ENCODE data around the gene CLASP1. TPM values are rescaled to one million over a fixed set of nuclear protein-coding genes. Genes with fewer than 3 reads are reported as not detected.
A peak's percentile ranks its signal among the peaks of the same experiment; 100 is the strongest.

Gene CLASP1
- total and polyA plus RNA-seq, 4 experiments from 2014 or later: 3.3 to 68.7 (median 42.1) TPM

- ChIA-PET CTCF (ENCODE audit: partially characterized antibody) (interaction anchor here (1.5 kb wide), 1 partner anchor 11 kb away, joined by 3 read pairs; no protein-coding TSS in a partner anchor), POLR2A (ENCODE audit: partially characterized antibody) (no interaction called here)
- Histone ChIP-seq H3K36me3 (ENCODE audit: insufficient read depth, low read length) (peaks cover 30% of the 10 kb centered on the region), H3K27ac (ENCODE audit: low read depth, low read length) (no peak overlapping the region), H3K4me1 (ENCODE audit: insufficient read depth, low read length) (no peaks in the 10 kb centered on the region), H3K4me3 (ENCODE audit: low read length in 2 of 2) (no peak overlapping the region), H3K9me3 (ENCODE audit: control insufficient read depth in 1 of 2, low read length in 2 of 2) (no peaks in the 10 kb centered on the region), H3K27me3 (ENCODE audit: insufficient read depth, low read length) (no peaks in the 10 kb centered on the region)
- DNase-seq: no peak
- intact Hi-C loops (cut with micrococcal nuclease): no loop called here
- Mint-ChIP-seq H3K4me3 (no peak overlapping the region), H3K9me3 (peaks cover 0 to 6% (median 0%) of the 10 kb centered on the region in 8 donors), H3K4me1 (peaks cover 3 to 19% (median 13%) of the 10 kb centered on the region in 4 donors), H3K36me3 (peaks cover 61 to 71% of the 10 kb centered on the region in 2 donors), H3K27ac (no peak overlapping the region), H3K27me3 (no peaks in the 10 kb centered on the region)
Observed at GRCh38 chr2:121501554-121501953, 147.7 kb downstream of the CLASP1 start.

DNA sequence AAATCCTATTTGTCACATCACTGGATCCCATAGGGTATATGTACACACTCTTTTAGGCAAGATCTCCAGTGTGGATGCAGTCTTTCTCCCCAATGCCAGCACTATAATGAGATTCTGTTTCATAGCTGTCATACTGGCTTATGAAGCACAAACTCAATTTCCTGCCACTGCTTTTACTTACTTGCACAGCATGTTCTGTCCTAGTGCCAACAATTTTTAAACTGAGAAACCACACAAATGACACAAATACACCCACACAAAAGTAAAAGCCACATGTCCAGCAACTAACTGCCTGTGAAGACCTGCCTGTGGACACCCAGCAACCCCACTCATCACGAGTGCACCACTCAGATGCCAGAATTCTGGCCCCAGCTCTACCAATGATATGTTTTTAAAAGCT lies 148.2 kb downstream of the CLASP1 start:
- intact Hi-C loops (cut with micrococcal nuclease): no loop called here
- peaks cover 30% of the 10 kb centered on the region for H3K36me3 ChIP-seq (ENCODE audit: insufficient read depth, low read length)
- POLR2A ChIA-PET (ENCODE audit: partially characterized antibody): no interaction called here
- no peak overlapping the region for H3K27ac ChIP-seq (ENCODE audit: low read depth, low read length)
- Mint-ChIP-seq H3K4me3 (no peak overlapping the region), H3K27ac (no peak overlapping the region), H3K36me3 (peaks cover 60 to 74% of the 10 kb centered on the region in 2 donors), H3K9me3 (peaks cover 0 to 6% (median 0%) of the 10 kb centered on the region in 8 donors), H3K27me3 (no peaks in the 10 kb centered on the region), H3K4me1 (peaks cover 3 to 16% (median 12%) of the 10 kb centered on the region in 4 donors)
- no peaks in the 10 kb centered on the region for H3K4me1 ChIP-seq (ENCODE audit: insufficient read depth, low read length)
- no peaks in the 10 kb centered on the region for H3K27me3 ChIP-seq (ENCODE audit: insufficient read depth, low read length)
- H3K9me3 ChIP-seq (ENCODE audit: control insufficient read depth in 1 of 2, low read length in 2 of 2): no peaks in the 10 kb centered on the region
- CTCF ChIA-PET (ENCODE audit: partially characterized antibody): interaction anchor here (1.5 kb wide), 1 partner anchor 12 kb away, joined by 3 read pairs; no protein-coding TSS in a partner anchor
- H3K4me3 ChIP-seq (ENCODE audit: low read length in 2 of 2): no peak overlapping the region
- DNase-seq: no peak

- CTCF ChIA-PET (ENCODE audit: partially characterized antibody): no interaction called here
- Histone ChIP-seq H3K4me3 (ENCODE audit: low read length in 2 of 2) (no peak overlapping the region), H3K27me3 (ENCODE audit: insufficient read depth, low read length) (no peaks in the 10 kb centered on the region), H3K4me1 (ENCODE audit: insufficient read depth, low read length) (no peaks in the 10 kb centered on the region), H3K9me3 (ENCODE audit: control insufficient read depth in 1 of 2, low read length in 2 of 2) (no peaks in the 10 kb centered on the region), H3K36me3 (ENCODE audit: insufficient read depth, low read length) (peaks cover 24% of the 10 kb centered on the region), H3K27ac (ENCODE audit: low read depth, low read length) (no peak overlapping the region)
- intact Hi-C loops (cut with micrococcal nuclease): no loop called here
- H3K9me3 Mint-ChIP-seq: peaks cover 0 to 6% (median 0%) of the 10 kb centered on the region in 8 donors
- peaks cover 61 to 71% of the 10 kb centered on the region in 2 donors for H3K36me3 Mint-ChIP-seq
- no peak for DNase-seq
- H3K27me3 Mint-ChIP-seq: no peaks in the 10 kb centered on the region
- POLR2A ChIA-PET (ENCODE audit: partially characterized antibody): no interaction called here
- no peak overlapping the region for H3K4me3 Mint-ChIP-seq
- peak overlapping the region in 1 of 7 donors; percentile 8 for H3K27ac Mint-ChIP-seq
- H3K4me1 Mint-ChIP-seq: peaks cover 9 to 18% (median 13%) of the 10 kb centered on the region in 4 donors
Observed at GRCh38 chr2:121498731-121499130, 150.5 kb downstream of the CLASP1 start.

- Histone ChIP-seq H3K4me3 (ENCODE audit: low read length in 2 of 2) (no peak overlapping the region), H3K27me3 (ENCODE audit: insufficient read depth, low read length) (no peaks in the 10 kb centered on the region), H3K4me1 (ENCODE audit: insufficient read depth, low read length) (peaks cover 21% of the 10 kb centered on the region), H3K27ac (ENCODE audit: low read depth, low read length) (no peak overlapping the region), H3K9me3 (ENCODE audit: control insufficient read depth in 1 of 2, low read length in 2 of 2) (no peaks in the 10 kb centered on the region), H3K36me3 (ENCODE audit: insufficient read depth, low read length) (no peaks in the 10 kb centered on the region)
- H3K4me1 Mint-ChIP-seq: peaks cover 28 to 35% (median 33%) of the 10 kb centered on the region in 4 donors
- peaks cover 20 to 29% of the 10 kb centered on the region in 2 donors for H3K36me3 Mint-ChIP-seq
- no peaks in the 10 kb centered on the region for H3K9me3 Mint-ChIP-seq
- no peak overlapping the region for H3K4me3 Mint-ChIP-seq
- no peak overlapping the region for H3K27ac Mint-ChIP-seq
- intact Hi-C loops (cut with micrococcal nuclease): no loop called here
- H3K27me3 Mint-ChIP-seq: no peaks in the 10 kb centered on the region
- CTCF ChIA-PET (ENCODE audit: partially characterized antibody): no interaction called here
- no peak for DNase-seq
- POLR2A ChIA-PET (ENCODE audit: partially characterized antibody): no interaction called here
Observed at GRCh38 chr2:121492409-121492808, 156.9 kb downstream of the CLASP1 start.

DNA sequence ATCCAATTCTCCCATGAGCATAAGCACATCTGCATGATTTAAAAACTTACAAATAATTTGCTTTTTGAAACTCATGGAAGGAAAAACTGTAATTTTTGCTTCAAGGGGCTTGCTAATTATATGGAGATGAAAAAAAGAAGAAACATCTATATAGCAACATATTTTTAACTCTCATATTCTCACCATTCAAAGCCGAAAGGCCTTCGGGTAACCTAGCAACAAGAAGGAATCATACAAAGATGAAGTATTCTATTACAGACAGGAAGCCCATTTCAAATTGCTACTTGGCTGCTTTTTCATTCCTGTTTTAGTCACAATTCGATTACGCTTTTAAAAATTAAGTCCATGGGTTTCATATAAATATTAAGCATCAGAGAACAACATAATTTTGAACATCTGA lies 157.7 kb downstream of the CLASP1 start:
- no peaks in the 10 kb centered on the region for H3K9me3 Mint-ChIP-seq
- H3K36me3 ChIP-seq (ENCODE audit: insufficient read depth, low read length): no peaks in the 10 kb centered on the region
- no peak overlapping the region for H3K27ac ChIP-seq (ENCODE audit: low read depth, low read length)
- peaks cover 25 to 35% (median 32%) of the 10 kb centered on the region in 4 donors for H3K4me1 Mint-ChIP-seq
- DNase-seq: no peak
- CTCF ChIA-PET (ENCODE audit: partially characterized antibody): no interaction called here
- H3K4me1 ChIP-seq (ENCODE audit: insufficient read depth, low read length): peaks cover 21% of the 10 kb centered on the region
- no peaks in the 10 kb centered on the region for H3K27me3 ChIP-seq (ENCODE audit: insufficient read depth, low read length)
- H3K4me3 ChIP-seq (ENCODE audit: low read length in 2 of 2): no peak overlapping the region
- no peaks in the 10 kb centered on the region for H3K27me3 Mint-ChIP-seq
- intact Hi-C loops (cut with micrococcal nuclease): no loop called here
- peak overlapping the region in 1 of 7 donors; percentile 7 for H3K27ac Mint-ChIP-seq
- no peaks in the 10 kb centered on the region for H3K9me3 ChIP-seq (ENCODE audit: control insufficient read depth in 1 of 2, low read length in 2 of 2)
- POLR2A ChIA-PET (ENCODE audit: partially characterized antibody): no interaction called here
- peaks cover 15 to 20% of the 10 kb centered on the region in 2 donors for H3K36me3 Mint-ChIP-seq
- no peak overlapping the region for H3K4me3 Mint-ChIP-seq

DNA sequence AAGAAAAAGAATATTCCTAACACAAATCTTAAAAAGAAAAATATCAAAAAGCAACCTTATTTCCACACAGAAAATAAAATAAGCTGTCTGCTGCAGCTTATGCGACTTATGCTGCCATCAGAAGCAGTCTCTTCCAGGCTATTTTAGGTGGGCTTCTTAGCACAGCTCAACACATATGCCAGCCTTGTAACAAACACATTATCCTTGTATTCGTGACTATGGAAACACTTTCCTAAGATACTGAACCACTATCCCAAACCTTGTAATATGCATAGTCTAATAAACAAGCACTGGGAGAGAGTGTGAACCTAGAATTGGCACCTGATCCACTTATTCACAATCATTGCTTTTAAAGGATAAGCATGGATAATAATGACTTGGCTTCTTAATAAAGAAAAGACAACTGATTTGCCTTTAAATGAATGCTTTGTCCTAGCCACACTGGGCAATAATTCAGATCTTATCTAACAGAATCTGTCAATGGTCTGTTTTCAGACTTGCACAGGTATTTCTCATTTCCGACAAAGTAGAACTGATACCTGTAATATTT lies 158.6 kb downstream of the CLASP1 start:
- Histone ChIP-seq H3K9me3 (ENCODE audit: control insufficient read depth in 1 of 2, low read length in 2 of 2) (no peaks in the 10 kb centered on the region), H3K27ac (ENCODE audit: low read depth, low read length) (no peak overlapping the region), H3K36me3 (ENCODE audit: insufficient read depth, low read length) (no peaks in the 10 kb centered on the region), H3K4me1 (ENCODE audit: insufficient read depth, low read length) (peaks cover 21% of the 10 kb centered on the region), H3K4me3 (ENCODE audit: low read length in 2 of 2) (no peak overlapping the region), H3K27me3 (ENCODE audit: insufficient read depth, low read length) (no peaks in the 10 kb centered on the region)
- Mint-ChIP-seq H3K27me3 (no peaks in the 10 kb centered on the region), H3K4me3 (peak overlapping the region in 1 of 8 donors; percentile 10), H3K9me3 (no peaks in the 10 kb centered on the region), H3K27ac (peak overlapping the region in 1 of 7 donors; percentile 49), H3K4me1 (peaks cover 24 to 35% (median 29%) of the 10 kb centered on the region in 4 donors), H3K36me3 (peaks cover 8 to 12% of the 10 kb centered on the region in 2 donors)
- ChIA-PET POLR2A (ENCODE audit: partially characterized antibody) (no interaction called here), CTCF (ENCODE audit: partially characterized antibody) (no interaction called here)
- intact Hi-C loops (cut with micrococcal nuclease): no loop called here
- no peak for DNase-seq

- H3K36me3 ChIP-seq (ENCODE audit: insufficient read depth, low read length): no peaks in the 10 kb centered on the region
- POLR2A ChIA-PET (ENCODE audit: partially characterized antibody): no interaction called here
- H3K4me1 Mint-ChIP-seq: peaks cover 24 to 35% (median 29%) of the 10 kb centered on the region in 4 donors
- peaks cover 21% of the 10 kb centered on the region for H3K4me1 ChIP-seq (ENCODE audit: insufficient read depth, low read length)
- CTCF ChIA-PET (ENCODE audit: partially characterized antibody): no interaction called here
- intact Hi-C loops (cut with micrococcal nuclease): no loop called here
- H3K27ac Mint-ChIP-seq: peak overlapping the region in 3 of 7 donors; percentile 34 to 49 (median 37)
- no peak for DNase-seq
- no peak overlapping the region for H3K27ac ChIP-seq (ENCODE audit: low read depth, low read length)
- H3K9me3 ChIP-seq (ENCODE audit: control insufficient read depth in 1 of 2, low read length in 2 of 2): no peaks in the 10 kb centered on the region
- H3K36me3 Mint-ChIP-seq: peaks cover 7 to 12% of the 10 kb centered on the region in 2 donors
- H3K4me3 Mint-ChIP-seq: peak overlapping the region in 2 of 8 donors; percentile 10 to 38
- H3K9me3 Mint-ChIP-seq: no peaks in the 10 kb centered on the region
- no peak overlapping the region for H3K4me3 ChIP-seq (ENCODE audit: low read length in 2 of 2)
- no peaks in the 10 kb centered on the region for H3K27me3 ChIP-seq (ENCODE audit: insufficient read depth, low read length)
- no peaks in the 10 kb centered on the region for H3K27me3 Mint-ChIP-seq
Observed at GRCh38 chr2:121489911-121490583, 159.2 kb downstream of the CLASP1 start.

Measured in CD4-positive, alpha-beta memory T cell (primary cell).